Activated CD8-positive, alpha-beta T cell treated with anti-CD3 and anti-CD28 coated beads, Interleukin-2, amount 10 ng/mL, durations not matched to agents 7 days and 5 days (primary cell): ENCODE results near the gene EDDM13. TPM values are rescaled to one million over a fixed set of nuclear protein-coding genes. Genes with fewer than 3 reads are reported as not detected.

ENCODE experiments used
- total RNA-seq, 2 experiments: library from RNA; stranded (reverse); gene quantifications; one replicate each; pipeline ENCODE4 v1.2.3, GENCODE V29; 2021

Gene EDDM13
- total RNA-seq, 2 experiments from 2014 or later = 2.3 to 2.9 TPM

Other genes with a start within 250 kb of the EDDM13 start
- gene ZNF787, start 151.5 kb upstream of the EDDM13 start, total RNA-seq = 10 to 100 TPM; 30.4 to 31.3 TPM
- gene ZNF444, start 131.5 kb upstream of the EDDM13 start, total RNA-seq = 10 to 100 TPM; 29.3 to 30.1 TPM
- not detected for gene GALP, start 96.7 kb upstream of the EDDM13 start, total RNA-seq
- gene ZSCAN5B, start 75.0 kb upstream of the EDDM13 start, total RNA-seq = not detected
- gene ZSCAN5C, start 70.5 kb upstream of the EDDM13 start, total RNA-seq = not detected
- gene ZSCAN5A, start 42.1 kb downstream of the EDDM13 start, total RNA-seq = 10 to 100 TPM in 1 of 2 experiments, 1 to 10 TPM in 1; 8.2 to 12.1 TPM
- 1 to 10 TPM; 2.8 to 3.3 TPM for gene ZNF582, start 120.8 kb downstream of the EDDM13 start, total RNA-seq
- gene ZNF583, start 131.6 kb downstream of the EDDM13 start, total RNA-seq = 1 to 10 TPM; 4.3 to 4.6 TPM
- 1 to 10 TPM in 1 of 2 experiments, under 1 TPM in 1; 0.71 to 1.1 TPM for gene ZNF667, start 204.6 kb downstream of the EDDM13 start, total RNA-seq
- gene ZNF471, start 235.1 kb downstream of the EDDM13 start, total RNA-seq = 1 to 10 TPM in 1 of 2 experiments, under 1 TPM in 1; 0.95 to 1.8 TPM